ENCODE data around the gene PPP1R16B.
A peak's percentile ranks its signal among the peaks of the same experiment; 100 is the strongest.

Gene PPP1R16B

GRCh38 chr20:38961530-38962043 lies 156.1 kb downstream of the PPP1R16B start:
- TF ChIP-seq CTCF (IDR thresholded peaks at IDR 0.05; ENCODE audit: low read depth, low read length, missing control alignments): no peak
- peak overlapping the region; percentile 82 for H3K4me3 ChIP-seq (ENCODE audit: low read depth, low read length)
- no peak for DNase-seq (ENCODE audit: low read depth)

GRCh38 chr20:38962044-38962927 lies 156.8 kb downstream of the PPP1R16B start, which contains the start of gene DHX35:
Gene DHX35 (plus strand): TSS chr20:38962344. CDS start chr20:38962368, 24 bp downstream.
- peak; percentile 12 for TF ChIP-seq CTCF (IDR thresholded peaks at IDR 0.05; ENCODE audit: low read depth, low read length, missing control alignments)
- peak; percentile 89 for DNase-seq (ENCODE audit: low read depth)
- H3K4me3 ChIP-seq (ENCODE audit: low read depth, low read length): peak within 1 kb of the TSS; percentile 82

- H3K4me3 ChIP-seq (ENCODE audit: low read depth, low read length): peak overlapping the region; percentile 82
- no peak for DNase-seq (ENCODE audit: low read depth)
- TF ChIP-seq CTCF (IDR thresholded peaks at IDR 0.05; ENCODE audit: low read depth, low read length, missing control alignments): no peak
Measured at GRCh38 chr20:38962928-38963401, 157.5 kb downstream of the PPP1R16B start.

DNA sequence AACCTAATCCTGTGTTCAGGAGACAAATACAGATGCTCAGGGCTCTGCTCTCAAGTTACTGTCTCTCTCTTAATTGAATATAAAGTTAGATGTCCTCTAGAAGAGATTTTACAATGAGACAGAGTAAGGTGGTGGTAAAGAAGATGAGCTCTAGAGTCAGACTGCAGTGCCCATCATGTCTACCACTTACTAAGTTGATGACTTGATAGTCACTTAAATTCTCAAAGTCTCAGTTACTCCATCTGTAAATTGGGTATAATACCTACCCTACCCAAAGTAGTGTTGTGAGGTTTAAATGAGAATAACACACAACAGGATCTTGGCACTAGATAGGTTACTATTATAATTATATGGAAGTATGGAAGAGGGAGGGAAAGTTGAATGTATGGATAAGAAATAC lies 158.2 kb downstream of the PPP1R16B start:
- no peak overlapping the region; the same call in 1 of the 2 replicates for H3K4me3 ChIP-seq (ENCODE audit: low read depth, low read length)
- DNase-seq (ENCODE audit: low read depth): no peak
- TF ChIP-seq CTCF (IDR thresholded peaks at IDR 0.05; ENCODE audit: low read depth, low read length, missing control alignments): no peak

- no peak for TF ChIP-seq CTCF (IDR thresholded peaks at IDR 0.05; ENCODE audit: low read depth, low read length, missing control alignments)
- DNase-seq (ENCODE audit: low read depth): no peak
- no peak overlapping the region for H3K4me3 ChIP-seq (ENCODE audit: low read depth, low read length)
Measured at GRCh38 chr20:38965264-38965663, 159.8 kb downstream of the PPP1R16B start.

GRCh38 chr20:38968090-38968489 lies 162.6 kb downstream of the PPP1R16B start:
- H3K4me3 ChIP-seq (ENCODE audit: low read depth, low read length): no peak overlapping the region
- no peak for TF ChIP-seq CTCF (IDR thresholded peaks at IDR 0.05; ENCODE audit: low read depth, low read length, missing control alignments)
- no peak for DNase-seq (ENCODE audit: low read depth)

Measured in GM12864 (cell line).